Endothelial cell of umbilical vein (primary cell): ENCODE data around the gene AFDN. TPM values are rescaled to one million over a fixed set of nuclear protein-coding genes. Genes with fewer than 3 reads are reported as not detected.

Source experiments
- BruUV-seq: library from RNA; stranded (reverse); fragments of 400-500 nt; replicated peaks from 2 replicates; lab custom pipeline; 2021; lab: Mats Ljungman, UMichigan
- CTCF ChIA-PET: fragments of 300-600, 350-600 bp; sonication (Branson Sonifier 250); formaldehyde crosslinking; loops from one replicate; lab custom pipeline; 2021; ENCODE audit warnings: antibody characterized with exemption, inconsistent platforms; lab: Charles Lee
- POLR2A ChIA-PET: fragments of 300-600, 350-600 bp; sonication (Branson Sonifier 250); formaldehyde crosslinking; loops from one replicate; lab custom pipeline; 2021; ENCODE audit warnings: antibody characterized with exemption, inconsistent platforms; lab: Charles Lee
- DNase-seq: peaks from one replicate; pipeline ENCODE4 v3.0.0-alpha.2; 2011; ENCODE audit warnings: low read depth, low spot score
- FAIRE-seq: peaks from 2 replicates; lab custom pipeline; 2011; peaks lifted over from hg19 to GRCh38; lab: Jason Lieb, UNC
- H2AFZ ChIP-seq: 2 replicates; pipeline ENCODE4 v1.6.0; 2012; ENCODE audit warnings: low read depth, low read length, control low read depth, inconsistent platforms
- H3K27ac ChIP-seq: 2 replicates; pipeline ENCODE4 v1.5.1; 2011; ENCODE audit warnings: low read depth, mild to moderate bottlenecking, control low read depth, low read length, moderate library complexity; ENCODE audit not compliant: insufficient read depth
- H3K27me3 ChIP-seq, 2 experiments: 2 replicates each; pipeline versions ENCODE4 v1.6.0 to v1.6.1; 2011; ENCODE audit warnings: low read length in 2 of 2, mixed read lengths in 1 of 2; ENCODE audit not compliant: control insufficient read depth in 2 of 2, insufficient read depth in 2 of 2
- H3K36me3 ChIP-seq, 2 experiments: 2 replicates in 1 of 2; 3 replicates in 1 of 2; pipeline ENCODE4 v1.5.1; 2011; ENCODE audit warnings: low read length in 2 of 2, mild to moderate bottlenecking in 1 of 2, moderate library complexity in 1 of 2; ENCODE audit not compliant: control insufficient read depth in 2 of 2, insufficient read depth in 2 of 2; ENCODE audit errors: extremely low read depth in 1 of 2
- H3K4me1 ChIP-seq: 3 replicates; pipeline ENCODE4 v1.5.1; 2011; ENCODE audit warnings: mild to moderate bottlenecking, low read length; ENCODE audit not compliant: control insufficient read depth, insufficient read depth; ENCODE audit errors: extremely low read depth
- H3K4me2 ChIP-seq: 2 replicates; pipeline ENCODE4 v1.6.1; 2011; ENCODE audit warnings: low read length, control low read depth, mixed read lengths; ENCODE audit not compliant: insufficient read depth
- H3K4me3 ChIP-seq, 3 experiments: fragments of 200-600 bp in 1 of 3; sonication (generic), shearing (Covaris generic) in 1 of 3; replicated peaks in 1 of 3; 2 replicates each; pipeline ENCODE4 v1.5.1; 2011 to 2016; ENCODE audit warnings: control low read depth in 3 of 3, low read length in 3 of 3, mild to moderate bottlenecking in 2 of 3, inconsistent platforms in 1 of 3, low read depth in 1 of 3, moderate library complexity in 1 of 3; ENCODE audit not compliant: insufficient read depth in 1 of 3
- H3K79me2 ChIP-seq: 2 replicates; pipeline ENCODE4 v1.6.0; 2012; ENCODE audit warnings: low read length, inconsistent platforms; ENCODE audit not compliant: control insufficient read depth, insufficient read depth
- H3K9ac ChIP-seq: replicated peaks from 2 replicates; pipeline ENCODE3; 2011; ENCODE audit warnings: low read length, control low read depth; ENCODE audit not compliant: insufficient read depth; ENCODE audit errors: extremely low read depth
- H3K9me1 ChIP-seq: replicated peaks from 3 replicates; pipeline ENCODE4 v1.6.0; 2011; ENCODE audit warnings: mild to moderate bottlenecking, low read length; ENCODE audit not compliant: control insufficient read depth, insufficient read depth; ENCODE audit errors: extremely low read depth
- H3K9me3 ChIP-seq: replicated peaks from 2 replicates; pipeline ENCODE4 v1.5.1; 2012; ENCODE audit warnings: low read length, inconsistent platforms; ENCODE audit not compliant: control insufficient read depth, insufficient read depth
- H4K20me1 ChIP-seq: replicated peaks from 2 replicates; pipeline ENCODE3; 2011; ENCODE audit warnings: mild to moderate bottlenecking, low read length; ENCODE audit not compliant: control insufficient read depth, insufficient read depth; ENCODE audit errors: extremely low read depth
- EZH2 ChIP-seq: IDR thresholded peaks from 2 replicates; pipeline ENCODE4 v1.6.1; 2012; ENCODE audit warnings: borderline replicate concordance, low read depth, mild to moderate bottlenecking, moderate library complexity, low read length, inconsistent platforms; ENCODE audit not compliant: severe bottlenecking
- FOS ChIP-seq: IDR thresholded peaks from 2 replicates; pipeline ENCODE4 v1.6.1; 2011; ENCODE audit warnings: mild to moderate bottlenecking, low read length, moderate library complexity, borderline replicate concordance; ENCODE audit not compliant: insufficient read depth
- GATA2 ChIP-seq: IDR thresholded peaks from 2 replicates; pipeline ENCODE4 v1.7.0; 2011; ENCODE audit warnings: low read depth, mild to moderate bottlenecking, moderate library complexity, mixed read lengths, low read length; ENCODE audit not compliant: insufficient read length, insufficient read depth
- JUN ChIP-seq: IDR thresholded peaks from 2 replicates; pipeline ENCODE4 v1.6.1; 2011; ENCODE audit warnings: borderline replicate concordance, low read depth; ENCODE audit not compliant: insufficient read length, insufficient read depth
- MYC ChIP-seq: IDR thresholded peaks from one replicate; pipeline ENCODE4 v1.6.1; 2011; ENCODE audit warnings: mild to moderate bottlenecking, low read depth, low read length
- POLR2A ChIP-seq: IDR thresholded peaks from 2 replicates; pipeline ENCODE4 v1.6.1; 2012; ENCODE audit warnings: low read depth, mild to moderate bottlenecking, control low read depth, low read length
- POLR2AphosphoS5 ChIP-seq: IDR thresholded peaks from 2 replicates; pipeline ENCODE4 v1.6.1; 2012; ENCODE audit warnings: low read depth, mild to moderate bottlenecking, control low read depth, low read length, moderate library complexity; ENCODE audit not compliant: insufficient read depth
- dilution Hi-C: fragments of 300-500 bp; cut with MboI; formaldehyde crosslinking; loops from one replicate; pipeline ENCODE4 v1.15.0; 2019; ENCODE audit warnings: low sequenced_read_pairs; ENCODE audit not compliant: extremely low pct_ligation_motif_present
- intact Hi-C: fragments of 100-400 bp; cut with micrococcal nuclease; formaldehyde crosslinking; loops from one replicate; pipeline ENCODE4 v1.10.0; 2022
- polyA plus RNA-seq, 4 experiments: library from polyadenylated mRNA; depleted of rRNA in 3 of 4; stranded (reverse) in 3 of 4; unstranded in 1 of 4; fragments of >200 nt; gene quantifications; 2 replicates each; pipeline versions ENCODE4 v1.2.1 to v1.2.3, GENCODE V29; 2011 to 2012; ENCODE audit warnings: missing spikeins in 1 of 4
- total RNA-seq: library from RNA; stranded (reverse); gene quantifications from 2 replicates; pipeline ENCODE4 v1.2.3, GENCODE V29; 2021
- TF ChIP-seq, protein P1 (sequence below): IDR thresholded peaks from 2 replicates; pipeline ENCODE4 v1.6.1; 2011; ENCODE audit not compliant: insufficient read depth, insufficient read length
- TF ChIP-seq, protein P2 (sequence below), 2 donors: IDR thresholded peaks; 1 replicate in 1 of 2; 2 replicates in 1 of 2; pipeline ENCODE4 v1.5.1; 2011; ENCODE audit warnings: low read length in 2 of 2, mild to moderate bottlenecking in 2 of 2, moderate library complexity in 2 of 2, control low read depth in 1 of 2, inconsistent platforms in 1 of 2, low read depth in 1 of 2; ENCODE audit not compliant: insufficient read depth in 1 of 2; ENCODE audit errors: extremely low read depth in 1 of 2

The AFDN gene
- total and polyA plus RNA-seq, 2 donors (not counting 3 experiments of a cell fraction or from before 2014, with no cell fraction given), result 31.0 to 134 TPM

DNA sequence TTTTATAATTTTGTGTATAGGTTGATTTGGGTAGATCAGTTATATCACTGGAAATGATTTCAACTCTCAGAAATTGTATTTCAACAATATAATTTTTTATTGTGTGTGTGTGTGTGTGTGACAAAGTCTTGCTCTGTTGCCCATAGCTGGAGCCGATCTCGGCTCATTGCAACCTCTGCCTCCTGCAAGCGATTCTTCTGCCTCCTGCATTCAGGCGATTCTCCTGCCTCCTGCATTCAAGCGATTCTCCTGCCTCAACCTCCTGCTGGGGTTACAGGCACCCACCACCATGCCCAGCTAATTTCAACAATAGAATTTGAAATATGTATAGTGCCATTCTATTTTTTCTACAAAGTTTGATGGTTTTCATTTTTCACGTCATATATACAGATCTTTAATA, 24.1 kb downstream of the AFDN start:
- H3K9me1 ChIP-seq, result no peaks in the 10 kb centered on the region
- H3K36me3 ChIP-seq, result no peaks in the 10 kb centered on the region
- no peak overlapping the region for H3K4me3 ChIP-seq
- H3K4me1 ChIP-seq, result peaks cover 22% of the 10 kb centered on the region
- dilution Hi-C loops, result no loop called here
- intact Hi-C loops, result loop anchor here (2.0 kb wide), 1 partner anchor 18 kb away; no protein-coding TSS in a partner anchor
- no peaks in the 10 kb centered on the region for H3K27me3 ChIP-seq
- no TSS peak for BruUV-seq
- CTCF ChIA-PET, result no interaction called here
- H3K9ac ChIP-seq, result no peak overlapping the region
- FAIRE-seq (no peak), DNase-seq (no peak)
- H3K79me2 ChIP-seq, result peaks cover 68% of the 10 kb centered on the region
- no peaks in the 10 kb centered on the region for H4K20me1 ChIP-seq
- POLR2A ChIA-PET, result no interaction called here
- no peak overlapping the region for H3K27ac ChIP-seq
- H2AFZ ChIP-seq, result no peak overlapping the region
- H3K9me3 ChIP-seq, result no peaks in the 10 kb centered on the region
- H3K4me2 ChIP-seq, result no peak overlapping the region
- TF ChIP-seq JUN (no peak), FOS (no peak), MYC (no peak), GATA2 (no peak), POLR2A (no peak), POLR2AphosphoS5 (no peak), EZH2 (no peak)
- TF ChIP-seq, protein P1, sequence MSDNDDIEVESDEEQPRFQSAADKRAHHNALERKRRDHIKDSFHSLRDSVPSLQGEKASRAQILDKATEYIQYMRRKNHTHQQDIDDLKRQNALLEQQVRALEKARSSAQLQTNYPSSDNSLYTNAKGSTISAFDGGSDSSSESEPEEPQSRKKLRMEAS, result no peak
- TF ChIP-seq, protein P2, sequence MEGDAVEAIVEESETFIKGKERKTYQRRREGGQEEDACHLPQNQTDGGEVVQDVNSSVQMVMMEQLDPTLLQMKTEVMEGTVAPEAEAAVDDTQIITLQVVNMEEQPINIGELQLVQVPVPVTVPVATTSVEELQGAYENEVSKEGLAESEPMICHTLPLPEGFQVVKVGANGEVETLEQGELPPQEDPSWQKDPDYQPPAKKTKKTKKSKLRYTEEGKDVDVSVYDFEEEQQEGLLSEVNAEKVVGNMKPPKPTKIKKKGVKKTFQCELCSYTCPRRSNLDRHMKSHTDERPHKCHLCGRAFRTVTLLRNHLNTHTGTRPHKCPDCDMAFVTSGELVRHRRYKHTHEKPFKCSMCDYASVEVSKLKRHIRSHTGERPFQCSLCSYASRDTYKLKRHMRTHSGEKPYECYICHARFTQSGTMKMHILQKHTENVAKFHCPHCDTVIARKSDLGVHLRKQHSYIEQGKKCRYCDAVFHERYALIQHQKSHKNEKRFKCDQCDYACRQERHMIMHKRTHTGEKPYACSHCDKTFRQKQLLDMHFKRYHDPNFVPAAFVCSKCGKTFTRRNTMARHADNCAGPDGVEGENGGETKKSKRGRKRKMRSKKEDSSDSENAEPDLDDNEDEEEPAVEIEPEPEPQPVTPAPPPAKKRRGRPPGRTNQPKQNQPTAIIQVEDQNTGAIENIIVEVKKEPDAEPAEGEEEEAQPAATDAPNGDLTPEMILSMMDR (IDR thresholded peaks at IDR 0.05; ENCODE audit: extremely low read depth in 1 of 2, insufficient read depth in 1 of 2, low read depth in 1 of 2, low read length in 2 of 2), result no peak
